ENCODE measurements around the gene ZBTB44. TPM values are rescaled to one million over a fixed set of nuclear protein-coding genes. Genes with fewer than 3 reads are reported as not detected.

ZBTB44 gene
- total RNA-seq, 4 donors from 2014 or later: 35.8 to 52.7 (median 45.7) TPM

- no peak overlapping the region for H3K4me3 ChIP-seq (ENCODE audit: low read depth, poor library complexity, severe bottlenecking)
- DNase-seq (ENCODE audit: low spot score in 2 of 2): peak; percentile 26 to 87
- intact Hi-C loops (cut with DNase I; ENCODE audit: low total_unique reads): no loop called here
- TF ChIP-seq POLR2A (IDR thresholded peaks at IDR 0.05) (no peak), CTCF (IDR thresholded peaks at IDR 0.05) (no peak)
- WGBS, 2 donors: 38 to 41% methylated on average over 36 to 37 of the region's 38 CpGs
These were observed 745 bp upstream of the ZBTB44 start for GRCh38 chr11:130315354-130315970.

- no peak for TF ChIP-seq POLR2A (IDR thresholded peaks at IDR 0.05)
- no peak for TF ChIP-seq CTCF (IDR thresholded peaks at IDR 0.05)
- H3K4me3 ChIP-seq (ENCODE audit: low read depth, poor library complexity, severe bottlenecking): peak overlapping the region; percentile 77
- 0% methylated on average over 3 to 46 of the region's 68 CpGs for WGBS, 2 donors
- intact Hi-C loops (cut with DNase I; ENCODE audit: low total_unique reads): no loop called here
- peak; percentile 40 to 91 for DNase-seq (ENCODE audit: low spot score in 2 of 2)
These were observed 450 bp downstream of the ZBTB44 start for GRCh38 chr11:130314184-130314749.

GRCh38 chr11:130313383-130314183 lies 1.1 kb downstream of the ZBTB44 start:
- intact Hi-C loops (cut with DNase I; ENCODE audit: low total_unique reads): no loop called here
- no peak for DNase-seq (ENCODE audit: low spot score in 2 of 2)
- 1 to 2% methylated on average over 21 of the region's 21 CpGs for WGBS, 2 donors
- peak overlapping the region; percentile 77 for H3K4me3 ChIP-seq (ENCODE audit: low read depth, poor library complexity, severe bottlenecking)
- TF ChIP-seq POLR2A (IDR thresholded peaks at IDR 0.05) (no peak), CTCF (IDR thresholded peaks at IDR 0.05) (no peak)

GRCh38 chr11:130312046-130312445 lies 2.7 kb downstream of the ZBTB44 start:
- H3K4me3 ChIP-seq (ENCODE audit: low read depth, poor library complexity, severe bottlenecking): no peak overlapping the region
- intact Hi-C loops (cut with DNase I; ENCODE audit: low total_unique reads): no loop called here
- no peak for TF ChIP-seq POLR2A (IDR thresholded peaks at IDR 0.05)
- TF ChIP-seq CTCF (IDR thresholded peaks at IDR 0.05): no peak
- no peak for DNase-seq (ENCODE audit: low spot score in 2 of 2)

GRCh38 chr11:130310622-130311021 lies 4.1 kb downstream of the ZBTB44 start:
- 75 to 84% methylated on average over 4 of the region's 4 CpGs for WGBS, 2 donors
- DNase-seq (ENCODE audit: low spot score in 2 of 2): no peak

More at GRCh38 chr11:130310622-130311021, 4.1 kb downstream of the ZBTB44 start:
- TF ChIP-seq CTCF (IDR thresholded peaks at IDR 0.05): no peak
- no peak for TF ChIP-seq POLR2A (IDR thresholded peaks at IDR 0.05)
- intact Hi-C loops (cut with DNase I; ENCODE audit: low total_unique reads): no loop called here
- H3K4me3 ChIP-seq (ENCODE audit: low read depth, poor library complexity, severe bottlenecking): no peak overlapping the region
